H1 (cell line): Measurements from ENCODE around the gene LCP1. TPM values are rescaled to one million over a fixed set of nuclear protein-coding genes. Genes with fewer than 3 reads are reported as not detected.

Source experiments
- CTCF ChIA-PET: fragments of 300-600 bp; sonication (Branson Sonifier 250); formaldehyde crosslinking; loops from one replicate; lab custom pipeline; 2021; ENCODE audit not compliant: partially characterized antibody; lab: Charles Lee
- POLR2A ChIA-PET: fragments of 300-600 bp; sonication (Branson Sonifier 250); formaldehyde crosslinking; loops from one replicate; lab custom pipeline; 2021; ENCODE audit warnings: inconsistent platforms; ENCODE audit not compliant: partially characterized antibody; lab: Charles Lee
- DNase-seq, 2 experiments: peaks; one replicate each; pipeline versions ENCODE4 v3.0.0 to v3.0.0-alpha.2; 2010 to 2022; ENCODE audit warnings: low spot score in 2 of 2, low read depth in 1 of 2, mixed read lengths in 1 of 2
- FAIRE-seq: peaks from 2 replicates; lab custom pipeline; 2011; peaks lifted over from hg19 to GRCh38; lab: Jason Lieb, UNC
- H2AFZ ChIP-seq: 2 replicates; pipeline ENCODE4 v1.8.1; 2012; ENCODE audit warnings: low read length, inconsistent platforms
- H2AK5ac ChIP-seq: 2 replicates; pipeline ENCODE4 v1.6.1; 2013; ENCODE audit warnings: low read depth, low read length
- H2BK120ac ChIP-seq: replicated peaks from 2 replicates; pipeline ENCODE3; 2013; ENCODE audit warnings: low read depth, low read length, inconsistent platforms
- H2BK12ac ChIP-seq: 2 replicates; pipeline ENCODE4 v1.6.1; 2013; ENCODE audit warnings: low read depth, low read length
- H2BK15ac ChIP-seq: 2 replicates; pipeline ENCODE4 v1.6.1; 2013; ENCODE audit warnings: low read length
- H2BK20ac ChIP-seq: 2 replicates; pipeline ENCODE4 v1.6.1; 2013; ENCODE audit warnings: low read length
- H2BK5ac ChIP-seq: 2 replicates; pipeline ENCODE4 v1.6.1; 2013; ENCODE audit warnings: low read depth, low read length
- H3K14ac ChIP-seq: 2 replicates; pipeline ENCODE4 v1.6.1; 2013; ENCODE audit warnings: inconsistent platforms; ENCODE audit not compliant: insufficient read length
- H3K18ac ChIP-seq: 2 replicates; pipeline ENCODE4 v1.6.1; 2013; ENCODE audit warnings: low read length; ENCODE audit errors: extremely low read depth
- H3K23ac ChIP-seq: 2 replicates; pipeline ENCODE4 v1.6.1; 2013; ENCODE audit warnings: inconsistent platforms; ENCODE audit not compliant: insufficient read length
- H3K23me2 ChIP-seq: 2 replicates; pipeline ENCODE4 v1.6.1; 2013; ENCODE audit warnings: low read depth, low read length
- H3K27ac ChIP-seq: 2 replicates; pipeline ENCODE4 v1.6.1; 2011; ENCODE audit warnings: low read depth, low read length, inconsistent platforms
- H3K27me3 ChIP-seq, 4 experiments: replicated peaks in 1 of 4; 1 replicate in 1 of 4; 2 replicates in 3 of 4; pipeline versions ENCODE4 v1.6.1 to v1.8.1; 2011 to 2013; ENCODE audit warnings: low read length in 3 of 4, mild to moderate bottlenecking in 3 of 4, inconsistent platforms in 2 of 4, mixed read lengths in 2 of 4, moderate library complexity in 1 of 4; ENCODE audit not compliant: control insufficient read depth in 3 of 4, insufficient read depth in 3 of 4; ENCODE audit errors: extremely low read depth in 1 of 4
- H3K36me3 ChIP-seq, 4 experiments: 2 replicates each; pipeline versions ENCODE4 v1.6.1 to v1.8.1; 2011 to 2013; ENCODE audit warnings: mild to moderate bottlenecking in 4 of 4, low read length in 3 of 4, moderate library complexity in 2 of 4, control low read depth in 1 of 4, inconsistent platforms in 1 of 4; ENCODE audit not compliant: insufficient read depth in 4 of 4, control insufficient read depth in 2 of 4
- H3K4ac ChIP-seq: replicated peaks from 2 replicates; pipeline ENCODE3; 2013; ENCODE audit warnings: low read length, low read depth, mixed read lengths, inconsistent platforms; ENCODE audit not compliant: insufficient read length
- H3K4me1 ChIP-seq, 4 experiments: replicated peaks in 1 of 4; 1 replicate in 1 of 4; 2 replicates in 3 of 4; pipeline versions ENCODE4 v1.6.1 to v1.8.1; 2011 to 2013; ENCODE audit warnings: low read length in 3 of 4, inconsistent platforms in 2 of 4, mixed read lengths in 1 of 4; ENCODE audit not compliant: insufficient read depth in 4 of 4, control insufficient read depth in 3 of 4
- H3K4me2 ChIP-seq, 2 experiments: 2 replicates each; pipeline versions ENCODE4 v1.6.1 to v1.8.1; 2011 to 2013; ENCODE audit warnings: low read depth in 2 of 2, low read length in 2 of 2, control low read depth in 1 of 2, inconsistent platforms in 1 of 2, mild to moderate bottlenecking in 1 of 2; ENCODE audit not compliant: insufficient read depth in 1 of 2
- H3K4me3 ChIP-seq, 4 experiments: fragments of 200-600, 300-600 bp in 1 of 4; sonication (generic), shearing (Covaris generic), sonication (Bioruptor Twin) in 1 of 4; 2 replicates each; pipeline versions ENCODE4 v1.5.1 to v1.8.1; 2011 to 2016; ENCODE audit warnings: low read length in 4 of 4, low read depth in 3 of 4, control low read depth in 2 of 4, inconsistent platforms in 2 of 4, mild to moderate bottlenecking in 2 of 4, mixed read lengths in 1 of 4, moderate library complexity in 1 of 4; ENCODE audit not compliant: insufficient read depth in 2 of 4; ENCODE audit errors: extremely low read depth in 1 of 4
- H3K56ac ChIP-seq: replicated peaks from 2 replicates; pipeline ENCODE3; 2013; ENCODE audit warnings: low read depth, mild to moderate bottlenecking, mixed read lengths, low read length, inconsistent platforms; ENCODE audit not compliant: insufficient read length
- H3K79me1 ChIP-seq: 2 replicates; pipeline ENCODE4 v1.6.1; 2013; ENCODE audit warnings: low read depth, low read length, control low read depth
- H3K79me2 ChIP-seq, 2 experiments: 2 replicates each; pipeline versions ENCODE4 v1.6.1 to v1.8.1; 2012 to 2013; ENCODE audit warnings: low read length in 2 of 2, mild to moderate bottlenecking in 2 of 2, inconsistent platforms in 1 of 2; ENCODE audit not compliant: insufficient read depth in 2 of 2, control insufficient read depth in 1 of 2
- H3K9ac ChIP-seq, 4 experiments: replicated peaks in 1 of 4; 1 replicate in 1 of 4; 2 replicates in 3 of 4; pipeline versions ENCODE4 v1.6.1 to v1.8.1; 2011 to 2013; ENCODE audit warnings: low read depth in 3 of 4, low read length in 3 of 4, control low read depth in 2 of 4, mild to moderate bottlenecking in 2 of 4, moderate library complexity in 2 of 4, inconsistent platforms in 1 of 4; ENCODE audit errors: extremely low read depth in 1 of 4
- H3K9me3 ChIP-seq, 2 experiments: 2 replicates each; pipeline versions ENCODE4 v1.6.1 to v1.8.1; 2012 to 2013; ENCODE audit warnings: mild to moderate bottlenecking in 2 of 2, moderate library complexity in 2 of 2, control low read depth in 1 of 2, inconsistent platforms in 1 of 2, low read depth in 1 of 2, low read length in 1 of 2, mixed read lengths in 1 of 2; ENCODE audit not compliant: insufficient read depth in 2 of 2
- H4K20me1 ChIP-seq, 2 experiments: replicated peaks in 1 of 2; 2 replicates each; pipeline versions ENCODE3 to v1.8.1; 2011 to 2013; ENCODE audit warnings: inconsistent platforms in 2 of 2, low read length in 2 of 2, mild to moderate bottlenecking in 1 of 2; ENCODE audit not compliant: insufficient read depth in 2 of 2, control insufficient read depth in 1 of 2
- H4K5ac ChIP-seq: 2 replicates; pipeline ENCODE4 v1.6.1; 2013; ENCODE audit warnings: low read length, low read depth, mixed read lengths, inconsistent platforms; ENCODE audit not compliant: insufficient read length
- H4K8ac ChIP-seq: 2 replicates; pipeline ENCODE4 v1.8.0; 2013; ENCODE audit warnings: mild to moderate bottlenecking, moderate library complexity, low read length, inconsistent platforms; ENCODE audit not compliant: insufficient read depth; ENCODE audit errors: extremely low read depth
- H4K91ac ChIP-seq: replicated peaks from 2 replicates; pipeline ENCODE3; 2013; ENCODE audit warnings: low read length, mixed read lengths, inconsistent platforms; ENCODE audit not compliant: insufficient read length
- CEBPB ChIP-seq: IDR thresholded peaks from 2 replicates; pipeline ENCODE4 v1.6.1; 2012; ENCODE audit warnings: low read depth, low read length
- EP300 ChIP-seq, 2 experiments: IDR thresholded peaks; 1 replicate in 1 of 2; 2 replicates in 1 of 2; pipeline ENCODE4 v1.6.1; 2011 to 2012; ENCODE audit warnings: low read depth in 2 of 2, low read length in 2 of 2, mild to moderate bottlenecking in 2 of 2, borderline replicate concordance in 1 of 2, inconsistent platforms in 1 of 2, moderate library complexity in 1 of 2
- KDM1A ChIP-seq: fragments of 200-600, 300-600 bp; sonication (generic); IDR thresholded peaks from 2 replicates; pipeline ENCODE4 v1.7.1; 2016; ENCODE audit warnings: mild to moderate bottlenecking, low read length, borderline replicate concordance
- RBBP5 ChIP-seq: IDR thresholded peaks from 2 replicates; pipeline ENCODE4 v1.7.1; 2012; ENCODE audit warnings: low read depth, mild to moderate bottlenecking, inconsistent platforms, low read length, moderate library complexity, borderline replicate concordance
- SIRT6 ChIP-seq: IDR thresholded peaks from one replicate; pipeline ENCODE4 v1.7.1; 2012; ENCODE audit warnings: low read length, inconsistent platforms
- SP1 ChIP-seq: IDR thresholded peaks from 2 replicates; pipeline ENCODE4 v1.6.1; 2011; ENCODE audit warnings: low read depth, low read length
- TAF1 ChIP-seq: IDR thresholded peaks from 2 replicates; pipeline ENCODE4 v1.6.1; 2011; ENCODE audit warnings: mild to moderate bottlenecking, low read depth, low read length
- TBP ChIP-seq: IDR thresholded peaks from 2 replicates; pipeline ENCODE4 v1.6.1; 2011; ENCODE audit warnings: low read depth, low read length, improper control_type of control experiment
- TEAD4 ChIP-seq: IDR thresholded peaks from 2 replicates; pipeline ENCODE4 v1.6.1; 2012; ENCODE audit warnings: low read depth, low read length, inconsistent platforms, mixed read lengths
- ZNF274 ChIP-seq: IDR thresholded peaks from 2 replicates; pipeline ENCODE4 v1.7.0; 2012; ENCODE audit warnings: low read length, borderline replicate concordance; ENCODE audit errors: extremely low read depth
- WGBS, 2 experiments: shearing (Covaris generic) in 1 of 2; methylation state at CpG; one replicate each; pipeline versions ENCODE4 v1.1.6 to v1.1.7; 2013 to 2015; ENCODE audit warnings: low lambda C conversion rate in 2 of 2, mixed read lengths in 2 of 2, inconsistent platforms in 1 of 2, low coverage in 1 of 2, missing lambda C conversion rate in 1 of 2; ENCODE audit not compliant: insufficient replicate concordance in 2 of 2, insufficient coverage in 1 of 2, insufficient read length in 1 of 2; ENCODE audit errors: extremely low coverage in 1 of 2, missing lambda C conversion rate in 1 of 2; 5-methylcytosine and 5-hydroxymethylcytosine counted together
- polyA plus RNA-seq, 7 experiments: library from polyadenylated mRNA; depleted of rRNA in 3 of 7; stranded (reverse) in 5 of 7; unstranded in 2 of 7; fragments of >200 nt in 5 of 7; fragments of 200-250 nt in 2 of 7; gene quantifications; 1 replicate in 5 of 7; 2 replicates in 1 of 7; 4 replicates in 1 of 7; pipeline versions ENCODE4 v1.2.1 to v1.2.3, GENCODE V29; 2011 to 2013; ENCODE audit warnings: missing spikeins in 2 of 7, mixed read lengths in 2 of 7
- total RNA-seq: library from RNA; stranded (reverse); fragmentation: NEBNext Ultra II Directional; extraction: Animal tissue kit (Norgen Biotek cat#: 25700); gene quantifications from 2 replicates; pipeline ENCODE4 v1.2.1, GENCODE V29; 2021

LCP1 gene
- total and polyA plus RNA-seq, 2 of the 8 experiments (the other 6 are each of a cell fraction or from before 2014, with no cell fraction given) = 0.65 to 4.3 TPM

GRCh38 chr13:46210362-46211083 lies 28.5 kb upstream of the LCP1 start:
- Histone ChIP-seq H3K79me2 (no peaks in the 10 kb centered on the region), H2AFZ (no peak overlapping the region), H4K8ac (no peak overlapping the region), H2BK20ac (no peak overlapping the region), H3K23me2 (peaks cover 6% of the 10 kb centered on the region), H3K4ac (no peak overlapping the region), H4K20me1 (no peaks in the 10 kb centered on the region), H3K23ac (no peak overlapping the region), H3K9ac (no peak overlapping the region), H3K56ac (no peak overlapping the region), H2AK5ac (no peak overlapping the region), H3K14ac (no peak overlapping the region), H2BK120ac (no peak overlapping the region), H4K91ac (no peak overlapping the region), H3K4me3 (no peak overlapping the region), H3K27ac (no peak overlapping the region), H3K79me1 (no peaks in the 10 kb centered on the region), H4K5ac (no peak overlapping the region), H3K36me3 (no peaks in the 10 kb centered on the region), H3K18ac (no peak overlapping the region), H3K4me2 (peak overlapping the region in 1 of 2 experiments; percentile 84; a peak in 1 of 4 replicates), H2BK12ac (no peak overlapping the region), H2BK5ac (no peak overlapping the region), H3K4me1 (peaks cover 0 to 8% (median 5%) of the 10 kb centered on the region in 4 experiments; a peak in 4 of 7 replicates), H3K27me3 (peaks cover 2 to 8% (median 4%) of the 10 kb centered on the region in 4 experiments), H2BK15ac (no peak overlapping the region), H3K9me3 (no peaks in the 10 kb centered on the region)
- 86% methylated on average over 6 of the region's 6 CpGs; no CpG with 5 or more reads in 1 of the 2 experiments for WGBS, 2 experiments
- TF ChIP-seq RBBP5 (no peak), ZNF274 (no peak), TBP (no peak), TAF1 (no peak), EP300 (IDR thresholded peaks at IDR 0.05; ENCODE audit: borderline replicate concordance in 1 of 2, low read depth in 2 of 2, low read length in 2 of 2) (no peak), SP1 (no peak), TEAD4 (no peak), CEBPB (no peak), SIRT6 (no peak), KDM1A (no peak)
- DNase-seq (no peak), FAIRE-seq (no peak)
- POLR2A ChIA-PET = interaction anchor here (0.8 kb wide), 1 partner anchor 10 kb away, joined by 3 read pairs; no protein-coding TSS in a partner anchor
- CTCF ChIA-PET = interaction anchor here (0.6 kb wide), 2 partner anchors 30 to 44 kb away, joined by 3 read pairs; no protein-coding TSS in a partner anchor
